ENCODE data around the gene SNAP23. TPM values are rescaled to one million over a fixed set of nuclear protein-coding genes. Genes with fewer than 3 reads are reported as not detected.

The SNAP23 gene
- total and polyA plus RNA-seq, 2 donors, result 34.0 to 66.3 TPM

- no peaks in the 10 kb centered on the region for H3K36me3 ChIP-seq (ENCODE audit: control insufficient read depth in 2 of 2, insufficient read depth in 2 of 2, low read length in 1 of 2)
- peak overlapping the region; percentile 56 to 65 for H3K4me3 ChIP-seq (ENCODE audit: low read length in 2 of 2)
- H3K27me3 ChIP-seq (ENCODE audit: control insufficient read depth in 2 of 2, insufficient read depth in 1 of 2, low read length in 1 of 2), result peaks cover 0 to 11% of the 10 kb centered on the region in 2 donors
- H3K9me3 ChIP-seq (ENCODE audit: control insufficient read depth in 2 of 2, insufficient read depth in 1 of 2, low read length in 1 of 2), result no peaks in the 10 kb centered on the region
- DNase-seq (ENCODE audit: low read depth in 6 of 9, low spot score in 9 of 9), result peak in 2 of 9 donors; percentile 20 to 31
- peak overlapping the region in 1 of 2 donors; percentile 69 for H3K27ac ChIP-seq (ENCODE audit: low read depth in 1 of 2, low read length in 1 of 2)
- peaks cover 8 to 26% of the 10 kb centered on the region in 2 donors for H3K4me1 ChIP-seq (ENCODE audit: control insufficient read depth in 2 of 2, insufficient read depth in 2 of 2, low read length in 2 of 2)
- WGBS, result 5% methylated on average over 16 of the region's 16 CpGs
Measured at GRCh38 chr15:42576040-42576594, 80.7 kb downstream of the SNAP23 start.

DNA sequence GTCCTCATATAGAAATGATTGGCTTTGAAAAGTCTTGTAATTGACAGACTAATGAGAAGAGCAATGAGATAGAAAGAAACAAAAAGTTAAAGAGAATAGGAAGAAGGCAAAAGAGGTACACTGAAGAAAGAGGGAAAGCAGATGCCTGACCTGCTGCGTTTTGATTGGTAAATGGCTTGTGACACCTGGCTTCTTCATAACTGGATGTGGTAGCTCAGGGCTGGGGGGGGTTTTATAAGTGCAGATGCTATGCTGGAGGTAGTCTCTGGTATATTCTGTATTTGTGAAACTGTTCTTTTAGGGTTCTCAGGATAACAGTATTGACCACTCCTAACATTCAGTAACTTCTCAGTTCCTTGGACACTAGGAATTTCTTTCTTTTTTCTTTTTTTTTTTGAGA lies 81.3 kb downstream of the SNAP23 start:
- peak in 3 of 9 donors; percentile 7 to 37 (median 11) for DNase-seq (ENCODE audit: low read depth in 6 of 9, low spot score in 9 of 9)
- H3K9me3 ChIP-seq (ENCODE audit: control insufficient read depth in 2 of 2, insufficient read depth in 1 of 2, low read length in 1 of 2), result no peaks in the 10 kb centered on the region
- no peaks in the 10 kb centered on the region for H3K36me3 ChIP-seq (ENCODE audit: control insufficient read depth in 2 of 2, insufficient read depth in 2 of 2, low read length in 1 of 2)
- 71% methylated on average over 1 of the region's 1 CpG for WGBS
- H3K4me3 ChIP-seq (ENCODE audit: low read length in 2 of 2), result no peak overlapping the region
- H3K4me1 ChIP-seq (ENCODE audit: control insufficient read depth in 2 of 2, insufficient read depth in 2 of 2, low read length in 2 of 2), result peaks cover 10 to 32% of the 10 kb centered on the region in 2 donors
- no peak overlapping the region for H3K27ac ChIP-seq (ENCODE audit: low read depth in 1 of 2, low read length in 1 of 2)
- peaks cover 0 to 11% of the 10 kb centered on the region in 2 donors for H3K27me3 ChIP-seq (ENCODE audit: control insufficient read depth in 2 of 2, insufficient read depth in 1 of 2, low read length in 1 of 2)

- Histone ChIP-seq H3K27me3 (ENCODE audit: control insufficient read depth in 2 of 2, insufficient read depth in 1 of 2, low read length in 1 of 2) (peaks cover 0 to 11% of the 10 kb centered on the region in 2 donors), H3K36me3 (ENCODE audit: control insufficient read depth in 2 of 2, insufficient read depth in 2 of 2, low read length in 1 of 2) (no peaks in the 10 kb centered on the region), H3K9me3 (ENCODE audit: control insufficient read depth in 2 of 2, insufficient read depth in 1 of 2, low read length in 1 of 2) (no peaks in the 10 kb centered on the region), H3K27ac (ENCODE audit: low read depth in 1 of 2, low read length in 1 of 2) (peak overlapping the region in 1 of 2 donors; percentile 59), H3K4me1 (ENCODE audit: control insufficient read depth in 2 of 2, insufficient read depth in 2 of 2, low read length in 2 of 2) (peaks cover 13 to 37% of the 10 kb centered on the region in 2 donors), H3K4me3 (ENCODE audit: low read length in 2 of 2) (no peak overlapping the region)
- peak in 2 of 9 donors; percentile 6 to 29 for DNase-seq (ENCODE audit: low read depth in 6 of 9, low spot score in 9 of 9)
- WGBS, result 20% methylated on average over 1 of the region's 1 CpG
Measured at GRCh38 chr15:42577514-42578031, 82.1 kb downstream of the SNAP23 start.

- 95% methylated on average over 2 of the region's 2 CpGs for WGBS
Measured at GRCh38 chr15:42578984-42579537, 83.6 kb downstream of the SNAP23 start.

DNA sequence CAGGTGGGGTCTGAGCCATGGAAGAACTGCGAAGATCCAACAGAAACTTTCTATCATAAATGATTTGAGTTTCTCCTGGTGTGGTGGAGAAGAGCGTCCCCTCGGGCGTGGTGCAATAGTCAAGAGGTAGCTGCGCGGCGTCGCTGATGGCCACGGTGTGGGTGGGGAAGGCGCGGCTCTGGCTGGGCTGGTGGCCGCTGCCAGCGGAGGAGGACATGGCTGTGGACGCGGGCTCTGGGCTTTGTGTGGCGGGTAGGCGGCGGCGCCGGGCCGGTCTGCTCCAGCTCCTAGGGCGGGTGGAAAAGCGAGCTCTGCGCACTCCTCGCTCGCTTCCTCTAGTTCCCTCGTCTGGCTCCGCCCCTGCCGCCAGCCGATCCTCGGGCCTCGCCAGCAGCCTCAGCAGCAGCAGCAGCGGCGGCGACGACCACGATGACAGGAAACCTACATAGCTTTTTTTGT lies 85.9 kb downstream of the SNAP23 start:
- peak overlapping the region; percentile 58 to 67 for H3K4me3 ChIP-seq (ENCODE audit: low read length in 2 of 2)
- H3K36me3 ChIP-seq (ENCODE audit: control insufficient read depth in 2 of 2, insufficient read depth in 2 of 2, low read length in 1 of 2), result no peaks in the 10 kb centered on the region
- WGBS, result 2% methylated on average over 37 of the region's 37 CpGs
- H3K27me3 ChIP-seq (ENCODE audit: control insufficient read depth in 2 of 2, insufficient read depth in 1 of 2, low read length in 1 of 2), result peaks cover 0 to 3% of the 10 kb centered on the region in 2 donors
- H3K4me1 ChIP-seq (ENCODE audit: control insufficient read depth in 2 of 2, insufficient read depth in 2 of 2, low read length in 2 of 2), result peaks cover 7 to 34% of the 10 kb centered on the region in 2 donors
- peak overlapping the region; percentile 69 to 92 for H3K27ac ChIP-seq (ENCODE audit: low read depth in 1 of 2, low read length in 1 of 2)
- peak in 8 of 9 donors; percentile 63 to 91 (median 79) for DNase-seq (ENCODE audit: low read depth in 6 of 9, low spot score in 9 of 9)
- H3K9me3 ChIP-seq (ENCODE audit: control insufficient read depth in 2 of 2, insufficient read depth in 1 of 2, low read length in 1 of 2), result no peaks in the 10 kb centered on the region

More at GRCh38 chr15:42578984-42579537, 83.6 kb downstream of the SNAP23 start:
- Histone ChIP-seq H3K4me1 (ENCODE audit: control insufficient read depth in 2 of 2, insufficient read depth in 2 of 2, low read length in 2 of 2) (peaks cover 13 to 45% of the 10 kb centered on the region in 2 donors), H3K36me3 (ENCODE audit: control insufficient read depth in 2 of 2, insufficient read depth in 2 of 2, low read length in 1 of 2) (no peaks in the 10 kb centered on the region), H3K4me3 (ENCODE audit: low read length in 2 of 2) (no peak overlapping the region), H3K27ac (ENCODE audit: low read depth in 1 of 2, low read length in 1 of 2) (no peak overlapping the region), H3K27me3 (ENCODE audit: control insufficient read depth in 2 of 2, insufficient read depth in 1 of 2, low read length in 1 of 2) (peaks cover 0 to 11% of the 10 kb centered on the region in 2 donors), H3K9me3 (ENCODE audit: control insufficient read depth in 2 of 2, insufficient read depth in 1 of 2, low read length in 1 of 2) (no peaks in the 10 kb centered on the region)
- no peak for DNase-seq (ENCODE audit: low read depth in 6 of 9, low spot score in 9 of 9)

Other genes starting within 250 kb of the SNAP23 start
- 13.6 TPM for gene GANC, start 222.4 kb upstream of the SNAP23 start, total RNA-seq
- 12.7 TPM for gene GANC, start 222.4 kb upstream of the SNAP23 start, polyA plus RNA-seq
- gene TMEM87A, start 222.2 kb upstream of the SNAP23 start, total RNA-seq, result 32.2 TPM
- gene TMEM87A, start 222.2 kb upstream of the SNAP23 start, polyA plus RNA-seq, result 33.5 TPM
- gene CAPN3, start 136.1 kb upstream of the SNAP23 start, total RNA-seq, result 2.4 TPM
- gene CAPN3, start 136.1 kb upstream of the SNAP23 start, polyA plus RNA-seq, result 38.1 TPM
- gene ZNF106, start 4.5 kb upstream of the SNAP23 start, total RNA-seq, result 23.7 TPM
- 8.6 TPM for gene ZNF106, start 4.5 kb upstream of the SNAP23 start, polyA plus RNA-seq
- 9.6 TPM for gene LRRC57, start 53.2 kb downstream of the SNAP23 start, total RNA-seq
- gene LRRC57, start 53.2 kb downstream of the SNAP23 start, polyA plus RNA-seq, result 13.8 TPM
- gene HAUS2, start 53.2 kb downstream of the SNAP23 start, total RNA-seq, result 24.5 TPM
- gene HAUS2, start 53.2 kb downstream of the SNAP23 start, polyA plus RNA-seq, result 18.6 TPM
- gene STARD9, start 80.0 kb downstream of the SNAP23 start, total RNA-seq, result 4.4 TPM
- gene STARD9, start 80.0 kb downstream of the SNAP23 start, polyA plus RNA-seq, result 7.8 TPM
- 8.1 TPM for gene CDAN1, start 241.5 kb downstream of the SNAP23 start, total RNA-seq
- gene CDAN1, start 241.5 kb downstream of the SNAP23 start, polyA plus RNA-seq, result 14.8 TPM